SU-DHL-6 (cell line): ENCODE measurements around the gene MNX1.

Experiments used
- H2AFZ ChIP-seq: fragments of 200-600 bp; sonication (generic); 2 replicates; pipeline ENCODE4 v1.6.1; 2014; ENCODE audit warnings: low read depth, mild to moderate bottlenecking, moderate library complexity, mixed read lengths, antibody characterized with exemption, low read length; ENCODE audit not compliant: severe bottlenecking
- H3F3A ChIP-seq: fragments of 200-600 bp; shearing (Covaris generic); 2 replicates; pipeline ENCODE4 v1.6.0; 2016; ENCODE audit warnings: antibody characterized with exemption, mild to moderate bottlenecking; ENCODE audit not compliant: insufficient read depth
- H3K27ac ChIP-seq: fragments of 200-600 bp; sonication (generic); 2 replicates; pipeline ENCODE4 v1.5.1; 2016; ENCODE audit warnings: low read depth, mild to moderate bottlenecking, low read length, moderate library complexity, mixed read lengths
- H3K27me3 ChIP-seq: fragments of 200-600 bp; sonication (generic), shearing (Covaris generic); 2 replicates; pipeline ENCODE4 v1.6.0; 2014; ENCODE audit warnings: mild to moderate bottlenecking, low read length
- H3K36me3 ChIP-seq: fragments of 200-600 bp; sonication (generic); 2 replicates; pipeline ENCODE4 v1.6.1; 2014; ENCODE audit warnings: mild to moderate bottlenecking, low read length, mixed read lengths
- H3K4me2 ChIP-seq: fragments of 300-600, 200-600 bp; shearing (Covaris generic), sonication (generic); 2 replicates; pipeline ENCODE4 v1.6.0; 2014; ENCODE audit warnings: low read length, low read depth, mild to moderate bottlenecking; ENCODE audit not compliant: poor library complexity, severe bottlenecking
- H3K4me3 ChIP-seq: fragments of 200-600 bp; sonication (generic); 2 replicates; pipeline ENCODE4 v1.5.1; 2014; ENCODE audit warnings: antibody characterized with exemption, low read length, mild to moderate bottlenecking, mixed read lengths; ENCODE audit not compliant: insufficient read depth, poor library complexity, severe bottlenecking
- H3K79me2 ChIP-seq: fragments of 200-600 bp; sonication (generic); 2 replicates; pipeline ENCODE4 v1.6.1; 2014; ENCODE audit warnings: mild to moderate bottlenecking, low read length, moderate library complexity; ENCODE audit not compliant: insufficient read depth
- H3K9ac ChIP-seq: fragments of 200-600 bp; sonication (generic); 2 replicates; pipeline ENCODE4 v1.7.0; 2014; ENCODE audit warnings: mild to moderate bottlenecking, low read length
- H3K9me2 ChIP-seq: fragments of 200-600 bp; sonication (generic); replicated peaks from 2 replicates; pipeline ENCODE4 v1.6.1; 2014; ENCODE audit warnings: low read length; ENCODE audit not compliant: insufficient read depth
- H3K9me3 ChIP-seq: fragments of 200-600 bp; sonication (generic); 2 replicates; pipeline ENCODE4 v1.6.1; 2014; ENCODE audit warnings: low read length, mixed read lengths; ENCODE audit not compliant: insufficient read depth
- H4K20me1 ChIP-seq: fragments of 200-600 bp; sonication (generic); 2 replicates; pipeline ENCODE4 v1.6.1; 2014; ENCODE audit warnings: low read depth, mild to moderate bottlenecking, antibody characterized with exemption, low read length, moderate library complexity, mixed read lengths
- EZH2phosphoT487 ChIP-seq: fragments of 200-600 bp; sonication (generic), shearing (Covaris generic); conservative IDR thresholded peaks from 2 replicates; pipeline ENCODE4 v1.6.1; 2018; ENCODE audit warnings: mild to moderate bottlenecking, antibody characterized with exemption, low read length, moderate library complexity, mixed read lengths
- TF ChIP-seq, protein P1 (sequence below): fragments of 200-600 bp; sonication (generic); IDR thresholded peaks from one replicate; pipeline ENCODE4 v1.5.1; 2017; ENCODE audit warnings: antibody characterized with exemption, mild to moderate bottlenecking, low read length, moderate library complexity; ENCODE audit not compliant: insufficient read depth, poor library complexity, severe bottlenecking

The MNX1 gene

DNA sequence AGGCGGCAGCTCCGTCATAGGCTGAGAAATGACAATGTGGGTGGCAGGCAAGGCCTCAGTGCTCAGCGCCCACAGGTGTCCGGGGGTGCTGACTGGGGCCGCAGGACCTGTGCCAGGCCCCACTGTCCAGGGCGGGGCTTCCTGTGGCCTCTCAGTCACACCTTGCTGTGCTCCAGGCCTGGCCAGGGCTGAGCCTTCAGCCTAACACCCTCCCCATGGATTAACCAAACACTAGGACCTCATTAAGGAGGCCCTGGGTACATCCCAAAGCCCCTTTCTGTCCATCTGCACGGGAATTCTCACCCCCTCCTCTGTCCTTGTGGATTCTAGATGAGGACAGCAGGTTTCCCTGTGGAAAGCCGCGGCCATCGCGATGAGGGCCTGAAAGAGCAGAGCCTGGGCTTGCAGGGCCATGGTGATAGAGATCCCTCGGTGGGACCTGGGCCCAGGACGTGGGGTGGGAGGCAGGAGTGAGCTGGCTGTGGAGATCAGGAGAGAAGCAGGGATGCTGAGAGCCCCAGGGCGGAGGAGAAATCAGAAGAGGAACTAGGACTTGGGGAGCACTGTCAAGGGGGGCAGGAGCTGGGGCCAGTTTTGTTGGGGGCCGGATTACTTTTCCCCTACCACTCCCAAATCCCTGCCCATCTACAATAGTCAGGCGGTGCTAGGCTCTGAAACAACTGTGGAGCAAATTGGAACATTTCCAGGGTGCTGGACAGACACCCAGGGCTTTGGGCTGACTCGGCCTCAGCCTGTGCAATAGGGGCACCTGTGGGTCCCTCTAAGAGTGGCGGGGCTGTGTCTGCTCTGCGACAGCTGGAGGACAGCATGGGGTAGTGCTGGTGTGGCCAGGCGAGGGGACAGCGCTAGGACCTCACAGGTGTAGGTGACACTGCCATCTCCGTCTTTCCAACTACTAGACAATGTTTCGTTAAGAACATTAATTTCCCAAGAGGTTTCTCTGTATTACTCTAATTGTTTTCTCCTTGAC lies 23.3 kb upstream of the MNX1 start:
- Histone ChIP-seq H3K9me2 (no peaks in the 10 kb centered on the region), H3K9ac (no peak overlapping the region), H3K9me3 (no peaks in the 10 kb centered on the region; the same call in 1 of the 2 replicates), H3K4me3 (no peak overlapping the region), H3F3A (no peaks in the 10 kb centered on the region), H4K20me1 (no peaks in the 10 kb centered on the region), H3K4me2 (no peak overlapping the region), H3K36me3 (no peaks in the 10 kb centered on the region), H3K79me2 (no peaks in the 10 kb centered on the region), H2AFZ (no peak overlapping the region), H3K27ac (no peak overlapping the region), H3K27me3 (no peaks in the 10 kb centered on the region)
- TF ChIP-seq, protein P1, sequence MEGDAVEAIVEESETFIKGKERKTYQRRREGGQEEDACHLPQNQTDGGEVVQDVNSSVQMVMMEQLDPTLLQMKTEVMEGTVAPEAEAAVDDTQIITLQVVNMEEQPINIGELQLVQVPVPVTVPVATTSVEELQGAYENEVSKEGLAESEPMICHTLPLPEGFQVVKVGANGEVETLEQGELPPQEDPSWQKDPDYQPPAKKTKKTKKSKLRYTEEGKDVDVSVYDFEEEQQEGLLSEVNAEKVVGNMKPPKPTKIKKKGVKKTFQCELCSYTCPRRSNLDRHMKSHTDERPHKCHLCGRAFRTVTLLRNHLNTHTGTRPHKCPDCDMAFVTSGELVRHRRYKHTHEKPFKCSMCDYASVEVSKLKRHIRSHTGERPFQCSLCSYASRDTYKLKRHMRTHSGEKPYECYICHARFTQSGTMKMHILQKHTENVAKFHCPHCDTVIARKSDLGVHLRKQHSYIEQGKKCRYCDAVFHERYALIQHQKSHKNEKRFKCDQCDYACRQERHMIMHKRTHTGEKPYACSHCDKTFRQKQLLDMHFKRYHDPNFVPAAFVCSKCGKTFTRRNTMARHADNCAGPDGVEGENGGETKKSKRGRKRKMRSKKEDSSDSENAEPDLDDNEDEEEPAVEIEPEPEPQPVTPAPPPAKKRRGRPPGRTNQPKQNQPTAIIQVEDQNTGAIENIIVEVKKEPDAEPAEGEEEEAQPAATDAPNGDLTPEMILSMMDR, result no peak
- TF ChIP-seq EZH2phosphoT487, result no peak

DNA sequence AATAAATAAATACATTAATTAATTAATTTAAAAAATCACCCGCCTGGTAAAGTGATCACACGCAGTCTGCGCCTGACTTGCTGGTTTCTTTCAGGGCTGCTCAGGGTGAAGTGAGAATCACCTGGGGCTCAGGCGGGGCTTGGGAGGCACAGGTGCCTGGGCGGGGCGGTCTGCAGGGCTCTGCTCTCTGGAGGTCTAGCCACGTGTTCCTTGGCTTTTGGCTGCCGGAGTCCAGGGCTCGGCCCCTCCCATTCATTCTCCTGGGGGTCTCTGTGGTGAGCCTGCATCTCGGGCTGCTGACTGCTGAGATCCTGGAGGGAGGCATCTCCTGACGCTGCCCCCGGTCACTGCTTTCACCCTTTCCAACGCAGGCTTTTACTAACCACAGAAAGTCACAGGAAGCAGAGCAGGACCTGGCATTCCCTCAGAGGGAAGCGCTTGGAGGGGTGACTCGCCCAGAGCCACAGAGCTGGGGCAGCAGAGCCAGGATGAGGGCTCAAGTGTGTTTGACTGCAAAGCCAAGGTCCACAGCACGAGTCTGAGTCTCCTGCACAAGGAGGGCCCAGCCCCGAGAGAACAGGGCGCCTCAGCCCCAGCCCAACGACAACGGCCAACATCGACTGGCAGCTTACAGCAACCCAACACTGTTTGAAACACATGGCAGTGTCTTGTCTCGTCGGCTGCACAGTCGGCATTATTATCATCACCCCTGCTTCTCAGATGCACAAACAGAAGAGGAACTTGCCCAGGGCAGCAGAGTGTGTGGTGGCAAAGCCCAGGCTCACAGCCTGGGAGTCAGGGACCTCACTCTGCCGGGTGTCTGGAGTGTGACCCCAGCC lies 22.4 kb upstream of the MNX1 start:
- no peak overlapping the region for H3K4me3 ChIP-seq
- H4K20me1 ChIP-seq, result no peaks in the 10 kb centered on the region
- H3K27me3 ChIP-seq, result no peaks in the 10 kb centered on the region
- H3K4me2 ChIP-seq, result no peak overlapping the region
- no peaks in the 10 kb centered on the region for H3F3A ChIP-seq
- no peak overlapping the region for H2AFZ ChIP-seq
- no peak overlapping the region for H3K27ac ChIP-seq
- no peaks in the 10 kb centered on the region for H3K9me2 ChIP-seq
- no peak for TF ChIP-seq EZH2phosphoT487
- TF ChIP-seq, protein P1, result no peak
- no peaks in the 10 kb centered on the region for H3K36me3 ChIP-seq
- no peaks in the 10 kb centered on the region for H3K79me2 ChIP-seq
- H3K9me3 ChIP-seq, result no peaks in the 10 kb centered on the region; the same call in 1 of the 2 replicates
- no peak overlapping the region for H3K9ac ChIP-seq

DNA sequence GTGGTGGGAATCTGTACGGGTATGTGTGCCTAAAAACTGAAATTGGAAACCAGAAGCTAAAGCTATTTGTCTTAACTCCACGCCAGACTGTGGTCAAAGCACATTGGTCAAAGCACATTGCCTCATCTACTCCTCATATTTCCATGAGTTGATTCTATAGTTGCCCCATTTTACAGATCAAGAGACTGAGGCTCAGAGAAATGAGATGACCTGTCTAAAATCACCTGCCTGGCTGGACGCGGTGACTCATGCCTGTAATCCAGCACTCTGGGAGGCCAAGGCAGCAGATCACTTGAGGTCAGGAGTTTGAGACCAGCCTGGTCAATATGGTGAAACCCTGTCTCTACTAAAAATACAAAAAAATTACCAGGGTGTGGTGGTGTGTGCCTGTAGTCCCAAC lies 21.7 kb upstream of the MNX1 start:
- Histone ChIP-seq H3K4me2 (no peak overlapping the region), H3K27ac (no peak overlapping the region), H3K9me2 (no peaks in the 10 kb centered on the region), H2AFZ (no peak overlapping the region), H3K79me2 (no peaks in the 10 kb centered on the region), H3K36me3 (no peaks in the 10 kb centered on the region), H3K9me3 (no peaks in the 10 kb centered on the region; the same call in 1 of the 2 replicates), H4K20me1 (no peaks in the 10 kb centered on the region), H3F3A (no peaks in the 10 kb centered on the region), H3K27me3 (no peaks in the 10 kb centered on the region), H3K9ac (no peak overlapping the region), H3K4me3 (no peak overlapping the region)
- TF ChIP-seq, protein P1, result no peak
- TF ChIP-seq EZH2phosphoT487, result no peak
